Karpas-422 (cell line): ENCODE data around the gene KLF16. TPM values are rescaled to one million over a fixed set of nuclear protein-coding genes. Genes with fewer than 3 reads are reported as not detected.

Experiments used
- DNase-seq: peaks from one replicate; pipeline ENCODE4 v3.0.0-alpha.2; 2015
- H2AFZ ChIP-seq: fragments of 200-600 bp; sonication (generic); 2 replicates; pipeline ENCODE4 v1.6.1; 2014; ENCODE audit warnings: antibody characterized with exemption, low read length, mixed read lengths
- H3K27ac ChIP-seq: fragments of 200-600 bp; sonication (generic); 2 replicates; pipeline ENCODE4 v1.5.1; 2014; ENCODE audit warnings: mild to moderate bottlenecking, low read length, moderate library complexity
- H3K27me3 ChIP-seq: fragments of 200-600 bp; sonication (generic); 2 replicates; pipeline ENCODE4 v1.6.1; 2014; ENCODE audit warnings: low read length, mixed read lengths
- H3K36me3 ChIP-seq: fragments of 200-600 bp; sonication (generic); 2 replicates; pipeline ENCODE4 v1.6.1; 2014; ENCODE audit warnings: low read length, mixed read lengths; ENCODE audit not compliant: insufficient read depth
- H3K4me1 ChIP-seq: fragments of 200-600 bp; sonication (generic); 2 replicates; pipeline ENCODE4 v1.6.1; 2014; ENCODE audit warnings: mild to moderate bottlenecking, low read length, mixed read lengths
- H3K4me2 ChIP-seq: fragments of 200-600 bp; sonication (generic); 2 replicates; pipeline ENCODE4 v1.6.1; 2014; ENCODE audit warnings: low read length, low read depth, mild to moderate bottlenecking; ENCODE audit not compliant: poor library complexity, severe bottlenecking
- H3K4me3 ChIP-seq: fragments of 200-600 bp; sonication (generic); 2 replicates; pipeline ENCODE4 v1.5.1; 2014; ENCODE audit warnings: mild to moderate bottlenecking, antibody characterized with exemption, low read length, mixed read lengths
- H3K79me2 ChIP-seq: fragments of 200-600 bp; sonication (generic); 2 replicates; pipeline ENCODE4 v1.6.1; 2014; ENCODE audit warnings: mild to moderate bottlenecking, low read length, mixed read lengths
- H3K9ac ChIP-seq: fragments of 200-600 bp; sonication (generic); 2 replicates; pipeline ENCODE4 v1.6.0; 2014; ENCODE audit warnings: low read length
- H3K9me2 ChIP-seq: fragments of 200-600 bp; sonication (generic), shearing (Covaris generic); replicated peaks from 2 replicates; pipeline ENCODE4 v1.6.0; 2014; ENCODE audit warnings: mild to moderate bottlenecking, low read length, moderate library complexity; ENCODE audit not compliant: insufficient read depth
- H3K9me3 ChIP-seq: fragments of 300-700, 200-600 bp; sonication (generic); 2 replicates; pipeline ENCODE4 v1.6.1; 2014; ENCODE audit warnings: low read length, mixed read lengths
- H4K20me1 ChIP-seq: fragments of 200-600 bp; sonication (generic); 2 replicates; pipeline ENCODE4 v1.6.1; 2014; ENCODE audit warnings: mild to moderate bottlenecking, antibody characterized with exemption, low read length, low read depth; ENCODE audit not compliant: insufficient read depth
- total RNA-seq: library from RNA; depleted of rRNA; stranded (reverse); fragments of >200 nt; shearing (Covaris generic); gene quantifications from 2 replicates; pipeline ENCODE4 v1.2.3, GENCODE V29; 2014; ENCODE audit warnings: low replicate concordance

KLF16 gene
- total RNA-seq, 1 experiment from 2014 or later: 13.2 TPM

GRCh38 chr19:1857648-1858326 lies 5.6 kb downstream of the KLF16 start:
- Histone ChIP-seq H3K36me3 (no peaks in the 10 kb centered on the region), H4K20me1 (peaks cover 68% of the 10 kb centered on the region), H3K9me2 (no peaks in the 10 kb centered on the region), H3K9me3 (no peaks in the 10 kb centered on the region), H2AFZ (no peak overlapping the region), H3K27ac (peak overlapping the region; percentile 96), H3K4me3 (peak overlapping the region; percentile 93), H3K9ac (peak overlapping the region; percentile 97), H3K4me2 (peak overlapping the region; percentile 90), H3K79me2 (peaks cover 95% of the 10 kb centered on the region), H3K27me3 (no peaks in the 10 kb centered on the region), H3K4me1 (peaks cover 86% of the 10 kb centered on the region)
- DNase-seq: peak; percentile 51

- no peaks in the 10 kb centered on the region for H3K27me3 ChIP-seq
- no peaks in the 10 kb centered on the region for H3K36me3 ChIP-seq
- H3K9ac ChIP-seq: peak overlapping the region; percentile 97
- no peaks in the 10 kb centered on the region for H3K9me2 ChIP-seq
- H3K4me3 ChIP-seq: peak overlapping the region; percentile 93
- H3K4me1 ChIP-seq: peaks cover 91% of the 10 kb centered on the region
- H3K79me2 ChIP-seq: peaks cover 96% of the 10 kb centered on the region
- H3K27ac ChIP-seq: peak overlapping the region; percentile 96
- peak; percentile 88 for DNase-seq
- peaks cover 68% of the 10 kb centered on the region for H4K20me1 ChIP-seq
- H3K9me3 ChIP-seq: no peaks in the 10 kb centered on the region
- H2AFZ ChIP-seq: no peak overlapping the region
- peak overlapping the region; percentile 90 for H3K4me2 ChIP-seq
Observed at GRCh38 chr19:1856698-1857603, 6.4 kb downstream of the KLF16 start.

- Histone ChIP-seq H3K4me1 (peaks cover 88% of the 10 kb centered on the region), H3K27ac (peak overlapping the region; percentile 96), H3K9ac (peak overlapping the region; percentile 97), H3K79me2 (peaks cover 91% of the 10 kb centered on the region), H3K9me3 (no peaks in the 10 kb centered on the region), H3K4me2 (peak overlapping the region; percentile 90), H3K4me3 (peak overlapping the region; percentile 93), H4K20me1 (peaks cover 61% of the 10 kb centered on the region), H3K9me2 (no peaks in the 10 kb centered on the region), H2AFZ (no peak overlapping the region), H3K36me3 (no peaks in the 10 kb centered on the region; the same call in 1 of the 2 replicates), H3K27me3 (no peaks in the 10 kb centered on the region)
- peak; percentile 54 for DNase-seq
Observed at GRCh38 chr19:1856345-1856697, 7.1 kb downstream of the KLF16 start.

GRCh38 chr19:1855828-1856255 lies 7.5 kb downstream of the KLF16 start:
- peaks cover 57% of the 10 kb centered on the region for H4K20me1 ChIP-seq
- peak; percentile 59 for DNase-seq
- H3K4me1 ChIP-seq: peaks cover 84% of the 10 kb centered on the region
- no peaks in the 10 kb centered on the region for H3K9me2 ChIP-seq
- H2AFZ ChIP-seq: no peak overlapping the region
- no peaks in the 10 kb centered on the region for H3K27me3 ChIP-seq
- H3K4me3 ChIP-seq: peak overlapping the region; percentile 93
- H3K9ac ChIP-seq: peak overlapping the region; percentile 97
- peak overlapping the region; percentile 90 for H3K4me2 ChIP-seq
- no peaks in the 10 kb centered on the region; the same call in 1 of the 2 replicates for H3K36me3 ChIP-seq
- no peaks in the 10 kb centered on the region for H3K9me3 ChIP-seq
- peaks cover 91% of the 10 kb centered on the region for H3K79me2 ChIP-seq
- peak overlapping the region; percentile 96 for H3K27ac ChIP-seq

- Histone ChIP-seq H3K4me1 (peaks cover 78% of the 10 kb centered on the region), H2AFZ (no peak overlapping the region), H3K27me3 (no peaks in the 10 kb centered on the region), H3K9me2 (no peaks in the 10 kb centered on the region), H3K27ac (peak overlapping the region; percentile 96), H3K79me2 (peaks cover 86% of the 10 kb centered on the region), H4K20me1 (peaks cover 51% of the 10 kb centered on the region), H3K4me3 (peak overlapping the region; percentile 93), H3K9ac (peak overlapping the region; percentile 97), H3K9me3 (no peaks in the 10 kb centered on the region), H3K36me3 (no peaks in the 10 kb centered on the region; the same call in 1 of the 2 replicates), H3K4me2 (peak overlapping the region; percentile 90)
- DNase-seq: peak; percentile 92
Observed at GRCh38 chr19:1855040-1855827, 8.1 kb downstream of the KLF16 start.

- no peak overlapping the region for H3K9ac ChIP-seq
- H3K27me3 ChIP-seq: no peaks in the 10 kb centered on the region
- H3K79me2 ChIP-seq: peaks cover 79% of the 10 kb centered on the region
- peaks cover 45% of the 10 kb centered on the region for H4K20me1 ChIP-seq
- no peaks in the 10 kb centered on the region for H3K9me2 ChIP-seq
- H2AFZ ChIP-seq: no peak overlapping the region
- H3K4me2 ChIP-seq: no peak overlapping the region
- H3K9me3 ChIP-seq: no peaks in the 10 kb centered on the region
- H3K27ac ChIP-seq: no peak overlapping the region
- DNase-seq: peak; percentile 45
- H3K4me3 ChIP-seq: no peak overlapping the region
- H3K36me3 ChIP-seq: no peaks in the 10 kb centered on the region; the same call in 1 of the 2 replicates
- H3K4me1 ChIP-seq: peaks cover 71% of the 10 kb centered on the region
Observed at GRCh38 chr19:1854542-1855039, 8.8 kb downstream of the KLF16 start.

GRCh38 chr19:1854039-1854541 lies 9.3 kb downstream of the KLF16 start:
- Histone ChIP-seq H3K9me3 (no peaks in the 10 kb centered on the region), H3K9ac (no peak overlapping the region), H3K79me2 (peaks cover 74% of the 10 kb centered on the region), H3K4me2 (no peak overlapping the region), H3K9me2 (no peaks in the 10 kb centered on the region), H3K36me3 (no peaks in the 10 kb centered on the region; the same call in 1 of the 2 replicates), H4K20me1 (peaks cover 40% of the 10 kb centered on the region), H2AFZ (no peak overlapping the region), H3K27ac (no peak overlapping the region), H3K4me1 (peaks cover 66% of the 10 kb centered on the region), H3K4me3 (no peak overlapping the region), H3K27me3 (no peaks in the 10 kb centered on the region)
- DNase-seq: peak; percentile 35
